ENCODE results near the gene DHRS3. TPM values are rescaled to one million over a fixed set of nuclear protein-coding genes. Genes with fewer than 3 reads are reported as not detected.

Gene DHRS3
- polyA plus RNA-seq, 1 donor = 14.1 TPM

- DNase-seq = no peak
These were observed 19.7 kb upstream of the DHRS3 start for GRCh38 chr1:12637693-12638092.

- no peak for DNase-seq
These were observed 18.3 kb upstream of the DHRS3 start for GRCh38 chr1:12636098-12636950.

DNA sequence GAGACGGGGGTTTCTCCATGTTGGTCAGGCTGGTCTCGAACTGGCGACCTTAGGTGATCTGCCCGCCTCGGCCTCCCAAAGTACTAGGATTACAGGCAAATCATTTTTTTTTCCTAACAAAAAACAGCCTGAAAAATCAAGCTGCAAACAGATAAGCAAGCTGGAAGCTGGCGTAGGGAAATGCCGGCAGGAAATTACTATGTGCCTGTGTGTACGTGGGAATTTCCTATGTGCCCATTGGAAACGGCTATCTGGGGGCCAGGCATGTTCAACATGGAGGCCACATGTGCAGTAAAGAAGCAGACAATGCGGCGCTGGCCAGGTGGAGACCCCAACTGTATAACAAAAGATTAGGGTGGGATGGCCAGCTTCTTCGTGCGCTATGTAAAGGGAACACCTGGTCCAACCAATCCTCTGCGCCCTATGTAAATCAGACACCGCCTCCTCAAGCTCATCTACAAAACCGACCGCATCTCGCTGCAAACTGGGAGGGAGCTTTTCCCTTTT lies 16.7 kb upstream of the DHRS3 start:
- DNase-seq = no peak

GRCh38 chr1:12634156-12634555 lies 16.1 kb upstream of the DHRS3 start:
- DNase-seq = no peak

DNA sequence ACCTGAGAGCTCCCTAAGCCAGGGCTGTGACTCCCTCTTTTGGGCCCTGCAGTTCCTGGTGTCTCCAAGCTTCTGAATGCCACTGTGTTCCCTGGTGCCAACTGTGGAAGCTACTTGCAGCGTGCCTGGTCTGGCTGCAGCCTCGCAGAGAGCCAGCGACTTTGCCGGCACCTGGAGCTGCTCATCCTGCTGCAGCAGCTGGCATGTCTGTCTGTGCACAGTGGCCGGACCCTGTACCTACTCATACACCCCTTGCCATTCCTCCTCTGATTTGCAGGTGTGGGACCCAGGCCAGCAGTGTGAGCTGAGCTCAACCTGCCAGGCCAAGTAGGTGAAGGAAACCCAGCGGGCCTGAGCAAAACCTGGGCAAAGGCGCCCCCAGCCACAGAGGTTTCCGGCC lies 13.6 kb upstream of the DHRS3 start:
- no peak for DNase-seq

DNA sequence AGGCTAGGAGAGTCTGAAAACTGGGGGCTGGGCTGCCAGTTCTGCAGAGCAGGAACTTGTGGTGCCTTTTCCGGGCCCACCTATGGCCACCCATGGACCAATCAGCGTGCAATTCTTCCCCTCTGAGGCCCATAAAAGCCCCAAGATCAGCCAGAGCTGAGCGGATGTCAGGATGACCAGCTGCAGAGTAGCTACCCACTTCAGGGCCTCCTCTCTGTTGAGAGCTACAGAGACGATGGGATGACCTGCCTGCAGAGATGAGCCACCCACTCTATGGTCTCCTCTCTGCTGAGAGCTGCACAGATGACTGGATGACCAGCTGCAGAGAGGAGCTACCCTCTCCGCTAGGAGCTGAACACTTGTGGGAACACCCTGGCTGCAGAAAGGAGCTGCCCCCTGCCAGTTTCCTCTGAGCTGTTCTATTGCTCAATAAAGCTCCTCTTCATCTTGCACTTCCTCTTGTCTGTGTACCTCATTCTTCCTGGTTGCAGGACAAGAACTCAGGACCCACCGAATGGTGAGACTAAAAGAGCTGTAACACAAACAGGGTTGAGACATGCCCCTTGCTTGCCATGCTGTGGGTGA lies 13.0 kb upstream of the DHRS3 start:
- no peak for DNase-seq

DNA sequence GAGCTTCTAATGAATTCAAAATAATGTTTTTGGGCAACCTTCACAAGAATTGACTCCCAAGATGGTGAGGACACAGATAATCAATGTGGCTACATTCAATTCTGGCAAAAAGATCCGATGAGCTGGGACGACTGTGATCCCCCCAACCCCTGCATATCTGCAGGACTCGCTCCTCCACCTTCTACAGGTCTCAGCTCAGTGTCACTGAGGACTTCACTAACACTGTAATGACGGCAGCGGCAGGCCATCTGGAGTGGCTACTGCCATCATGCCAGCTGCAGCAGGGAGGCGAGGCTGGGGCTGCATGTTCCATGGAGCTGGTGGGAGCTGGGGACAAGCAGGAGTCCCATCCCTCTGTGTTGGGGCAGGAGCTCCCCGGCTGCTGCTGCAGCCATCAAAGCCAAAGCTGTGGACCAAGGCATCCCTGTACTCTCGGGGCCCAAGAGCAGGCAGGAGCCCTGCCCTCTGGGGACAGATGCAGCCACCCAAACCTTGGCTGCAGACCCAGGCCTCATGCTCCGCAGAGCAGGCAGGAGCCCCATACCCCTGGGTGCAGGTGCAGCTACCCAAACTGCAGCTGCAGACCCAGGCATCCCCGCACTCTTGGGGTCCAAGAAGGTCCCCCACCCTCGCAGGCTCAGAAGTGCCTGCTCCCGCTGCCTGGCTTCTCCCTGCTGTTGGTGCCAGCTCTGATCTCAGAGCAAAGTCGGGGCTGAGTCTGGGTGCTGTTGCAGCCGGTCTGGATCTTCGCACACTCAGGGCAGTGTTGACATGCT lies 12.2 kb upstream of the DHRS3 start:
- DNase-seq = no peak

GRCh38 chr1:12629511-12629956 lies 11.5 kb upstream of the DHRS3 start:
- no peak for DNase-seq

DNA sequence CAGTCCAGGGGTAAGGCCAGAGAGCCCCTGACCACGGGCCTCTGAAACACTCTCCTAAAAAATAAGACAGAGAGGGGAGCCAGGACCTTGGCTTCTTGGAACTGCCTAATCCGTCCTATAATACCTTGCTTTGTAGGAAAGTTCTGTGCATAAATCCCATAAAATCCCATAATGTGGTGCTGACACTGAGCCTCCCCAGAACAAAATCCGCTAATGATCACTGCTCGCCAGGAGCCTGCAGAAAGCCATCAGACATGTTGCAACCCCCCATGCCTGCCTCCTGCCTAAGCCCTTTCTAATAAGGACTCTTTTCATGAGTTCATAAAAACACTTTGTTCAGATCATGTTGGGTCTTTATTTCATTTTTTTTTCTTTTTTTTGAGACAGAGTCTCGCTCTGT lies 9.3 kb upstream of the DHRS3 start:
- DNase-seq = no peak

- no peak for DNase-seq
These were observed 8.9 kb upstream of the DHRS3 start for GRCh38 chr1:12626888-12627287.

DNA sequence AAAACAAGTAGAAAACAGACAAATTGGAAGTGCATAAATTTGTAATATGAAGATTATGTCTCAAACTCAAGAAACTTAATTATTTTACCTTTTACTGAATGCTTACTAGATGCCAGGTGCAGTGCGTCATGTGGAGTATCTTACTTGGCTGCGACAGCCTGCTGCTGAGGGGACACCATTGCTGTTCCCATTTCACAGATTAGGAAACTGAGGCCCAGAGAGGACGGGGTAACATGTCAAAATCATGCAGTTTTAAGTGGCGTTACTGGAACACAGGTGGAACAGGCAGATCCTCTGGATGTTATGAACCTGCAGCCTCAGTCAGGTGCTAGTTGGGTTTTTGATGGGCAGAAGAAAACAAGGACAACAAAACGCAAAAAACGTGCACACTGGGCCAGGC lies 7.3 kb upstream of the DHRS3 start:
- DNase-seq = no peak

- DNase-seq = no peak
These were observed 4.5 kb upstream of the DHRS3 start for GRCh38 chr1:12622506-12622905.

GRCh38 chr1:12621346-12622335 lies 3.6 kb upstream of the DHRS3 start:
- DNase-seq = peak; percentile 53

- no peak for DNase-seq
These were observed 2.9 kb upstream of the DHRS3 start for GRCh38 chr1:12620931-12621330.

DNA sequence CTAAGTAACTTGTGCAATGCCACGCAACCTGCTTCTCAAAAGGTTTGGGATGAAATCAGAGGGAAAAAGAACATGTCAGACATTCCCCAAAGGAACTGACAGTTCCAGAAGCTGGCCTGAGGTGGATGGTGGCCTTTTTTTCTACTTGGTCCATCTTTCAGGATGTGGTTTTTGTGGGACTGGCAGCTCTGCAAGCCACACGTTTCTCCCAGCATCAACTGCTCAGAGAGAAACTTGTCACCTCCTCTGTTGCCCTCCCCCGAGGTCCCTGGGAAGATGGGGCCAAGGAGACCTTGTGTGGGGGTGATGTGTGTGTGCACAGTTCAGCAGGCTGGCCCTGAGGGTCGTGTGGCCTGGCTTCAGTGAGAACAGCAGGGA lies 2.5 kb upstream of the DHRS3 start:
- DNase-seq = no peak

DNA sequence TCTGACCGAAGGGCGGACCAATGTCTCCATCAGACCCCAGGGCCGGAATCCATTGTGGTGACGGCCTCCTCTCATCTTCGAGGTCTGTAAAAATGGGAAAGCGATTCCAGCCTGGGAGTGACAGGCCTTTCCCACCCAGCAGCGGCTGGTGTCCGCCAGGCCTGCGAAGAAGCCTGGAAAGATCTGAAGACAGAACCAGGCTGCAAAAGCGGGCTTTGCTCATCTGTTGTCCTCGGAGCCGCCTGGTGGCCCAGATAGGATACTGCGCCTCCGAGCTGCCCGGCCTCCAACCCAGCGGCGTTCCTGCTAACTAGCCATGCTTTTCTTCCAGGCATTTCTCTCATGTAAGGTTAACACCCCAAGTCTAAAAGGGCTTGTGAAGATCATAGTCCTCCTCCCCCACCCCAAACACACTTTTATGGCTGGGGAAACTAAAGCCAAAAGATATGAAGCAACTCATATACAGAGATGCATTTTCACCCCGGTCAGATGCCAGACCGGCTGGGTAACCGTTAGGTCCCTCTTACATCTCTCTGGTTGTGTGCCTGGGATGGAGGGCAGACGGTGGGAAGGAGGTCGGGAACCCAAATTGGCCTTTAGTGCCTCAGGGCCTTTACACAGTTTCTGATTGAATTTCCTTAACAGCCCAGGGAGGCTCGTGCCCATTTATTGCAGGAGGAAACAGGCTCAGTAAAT lies 1.9 kb upstream of the DHRS3 start:
- DNase-seq = peak; percentile 90

DNA sequence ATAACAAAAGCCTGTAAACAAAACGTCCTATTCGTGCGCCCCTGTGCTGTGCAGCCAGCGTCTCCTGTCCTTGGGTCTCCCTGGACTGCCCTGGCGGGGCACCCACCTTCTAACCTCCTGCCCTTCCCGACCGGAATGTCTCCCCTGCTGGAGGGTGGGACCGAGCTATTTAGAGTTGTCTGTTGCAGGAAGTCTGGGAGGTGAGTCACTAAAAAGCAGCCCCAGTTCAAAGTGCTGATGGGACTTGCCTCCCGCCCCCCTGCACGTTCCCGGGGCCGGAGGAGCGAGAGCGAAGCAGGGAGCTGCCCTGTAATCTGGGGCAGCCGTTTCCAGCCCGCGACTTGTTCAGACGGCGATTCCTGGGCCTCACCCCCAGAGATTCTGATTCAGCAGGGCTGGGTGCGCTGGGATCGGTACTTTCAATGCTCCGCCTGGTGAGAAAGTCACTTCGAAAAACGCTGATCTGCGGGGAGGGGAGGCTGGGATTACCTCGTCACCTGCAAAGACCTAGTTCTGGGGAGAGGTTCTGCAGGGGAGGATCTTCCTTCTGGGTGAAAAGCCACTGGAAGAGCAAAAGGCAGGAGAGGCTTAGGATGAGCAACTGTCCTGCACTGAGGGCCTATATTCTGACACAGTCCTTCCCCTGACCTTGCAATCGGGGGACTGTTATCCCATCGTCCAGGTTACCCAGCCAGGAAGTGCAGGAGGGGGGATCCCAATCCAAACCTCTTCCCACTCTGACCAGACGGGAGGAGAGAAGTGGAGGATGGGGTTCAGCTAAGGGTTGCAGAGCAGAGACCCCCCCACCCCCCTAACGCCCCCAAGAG lies 1.2 kb upstream of the DHRS3 start:
- peak; percentile 67 for DNase-seq

GRCh38 chr1:12618661-12618964 lies 603 bp upstream of the DHRS3 start:
- DNase-seq = no peak

GRCh38 chr1:12617511-12617900 lies 504 bp downstream of the DHRS3 start:
- no peak for DNase-seq

DNA sequence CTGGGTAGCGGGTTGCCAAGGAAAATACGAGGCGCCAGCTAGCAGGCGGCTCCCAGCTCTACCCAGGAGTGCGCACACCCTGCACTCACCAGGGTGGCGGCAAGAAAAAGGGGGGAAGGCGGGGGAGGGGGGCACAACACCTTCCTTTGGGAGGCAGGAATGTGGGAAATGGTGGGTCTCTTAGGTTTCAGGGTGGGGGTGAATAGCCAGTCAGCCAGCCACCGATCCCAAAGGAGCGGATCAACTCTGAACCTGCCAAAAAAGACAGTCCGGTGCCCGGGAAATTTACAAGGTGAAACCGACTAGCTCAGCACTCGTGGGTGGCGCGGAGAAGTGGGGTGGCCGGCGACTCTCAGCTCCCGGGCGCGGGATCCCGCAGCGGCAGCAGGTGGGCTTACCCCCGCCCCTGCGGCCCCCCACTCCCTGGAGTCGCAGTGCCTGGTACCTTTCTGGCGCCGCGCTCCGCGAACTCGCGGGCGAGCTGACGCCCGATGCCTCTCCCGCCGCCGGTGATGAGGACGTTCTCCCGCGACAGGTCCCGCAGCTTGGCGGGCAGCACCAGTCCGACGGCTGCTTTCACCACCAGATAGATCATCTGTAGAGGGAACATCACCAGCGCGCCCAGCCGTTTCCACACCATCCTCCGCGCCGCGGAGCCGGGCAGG lies 1.2 kb downstream of the DHRS3 start:
- peak; percentile 43 for DNase-seq
